Activated T-helper 1 cell treated with Interleukin-2 at 50 U/mL for 16 hours (primary cell): ENCODE measurements around the gene CATSPERZ.

ENCODE experiments used
- DNase-seq: peaks from one replicate; pipeline ENCODE4 v3.0.0-alpha.2; 2020; ENCODE audit warnings: low read depth

Gene CATSPERZ

GRCh38 chr11:64264371-64264852 lies 35.7 kb upstream of the CATSPERZ start:
- no peak for DNase-seq

DNA sequence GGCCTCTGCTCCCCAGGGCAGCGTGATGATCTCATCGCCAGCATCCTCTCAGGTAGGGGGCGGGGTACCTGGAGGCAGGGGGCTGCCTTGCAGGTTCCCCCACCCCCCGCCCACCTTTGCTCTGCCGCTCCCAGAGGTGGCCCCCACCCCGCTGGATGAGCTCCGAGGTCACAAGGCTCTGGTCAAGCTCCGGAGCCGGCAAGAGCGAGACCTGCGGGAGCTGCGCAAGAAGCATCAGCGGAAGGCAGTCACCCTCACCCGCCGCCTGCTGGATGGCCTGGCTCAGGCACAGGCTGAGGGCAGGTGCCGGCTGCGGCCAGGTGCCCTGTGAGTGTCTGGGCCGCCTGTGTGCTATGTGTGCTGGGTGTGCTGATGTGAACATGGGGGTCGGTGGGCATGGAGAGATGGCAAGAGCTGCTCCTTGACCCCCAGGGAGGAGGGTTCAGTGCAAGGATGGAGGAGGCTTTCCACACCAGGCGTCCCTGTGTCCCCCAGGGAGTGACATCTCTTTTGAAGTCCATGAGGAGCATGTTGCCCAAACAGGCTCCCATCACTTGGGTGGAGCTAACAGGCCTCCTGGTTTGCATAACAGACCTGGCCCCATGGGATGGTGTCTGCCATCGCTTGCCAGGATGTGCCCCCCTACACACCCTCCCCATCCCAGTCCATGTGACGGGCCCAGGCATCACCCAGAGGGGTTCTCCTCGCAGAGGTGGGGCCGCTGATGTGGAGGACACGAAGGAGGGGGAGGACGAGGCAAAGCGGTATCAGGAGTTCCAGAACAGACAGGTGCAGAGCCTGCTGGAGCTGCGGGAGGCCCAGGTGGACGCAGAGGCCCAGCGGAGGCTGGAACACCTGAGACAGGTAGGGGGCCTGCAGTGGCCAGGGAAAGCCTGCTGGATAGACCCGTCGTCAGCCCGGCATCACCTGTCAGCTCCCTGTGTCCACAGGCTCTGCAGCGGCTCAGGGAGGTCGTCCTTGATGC lies 34.7 kb upstream of the CATSPERZ start:
- no peak for DNase-seq

DNA sequence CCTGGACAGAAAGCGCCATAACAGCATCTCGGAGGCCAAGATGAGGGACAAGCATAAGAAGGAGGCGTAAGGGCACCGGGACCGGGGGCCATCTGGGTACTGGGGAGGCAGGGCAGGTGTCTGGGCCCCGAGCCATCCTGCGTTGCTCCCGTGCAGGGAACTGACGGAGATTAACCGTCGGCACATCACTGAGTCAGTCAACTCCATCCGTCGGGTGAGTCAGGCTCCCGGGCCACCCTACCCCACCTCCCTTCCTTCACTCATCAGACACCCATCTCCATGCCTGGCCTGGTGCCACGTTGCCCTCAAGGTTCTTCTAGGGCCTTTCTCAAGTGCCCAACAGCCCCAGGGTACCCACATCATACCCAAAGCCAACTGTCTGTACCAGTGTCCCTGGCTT lies 33.8 kb upstream of the CATSPERZ start:
- no peak for DNase-seq

GRCh38 chr11:64267207-64267945 lies 32.8 kb upstream of the CATSPERZ start:
- DNase-seq = no peak

DNA sequence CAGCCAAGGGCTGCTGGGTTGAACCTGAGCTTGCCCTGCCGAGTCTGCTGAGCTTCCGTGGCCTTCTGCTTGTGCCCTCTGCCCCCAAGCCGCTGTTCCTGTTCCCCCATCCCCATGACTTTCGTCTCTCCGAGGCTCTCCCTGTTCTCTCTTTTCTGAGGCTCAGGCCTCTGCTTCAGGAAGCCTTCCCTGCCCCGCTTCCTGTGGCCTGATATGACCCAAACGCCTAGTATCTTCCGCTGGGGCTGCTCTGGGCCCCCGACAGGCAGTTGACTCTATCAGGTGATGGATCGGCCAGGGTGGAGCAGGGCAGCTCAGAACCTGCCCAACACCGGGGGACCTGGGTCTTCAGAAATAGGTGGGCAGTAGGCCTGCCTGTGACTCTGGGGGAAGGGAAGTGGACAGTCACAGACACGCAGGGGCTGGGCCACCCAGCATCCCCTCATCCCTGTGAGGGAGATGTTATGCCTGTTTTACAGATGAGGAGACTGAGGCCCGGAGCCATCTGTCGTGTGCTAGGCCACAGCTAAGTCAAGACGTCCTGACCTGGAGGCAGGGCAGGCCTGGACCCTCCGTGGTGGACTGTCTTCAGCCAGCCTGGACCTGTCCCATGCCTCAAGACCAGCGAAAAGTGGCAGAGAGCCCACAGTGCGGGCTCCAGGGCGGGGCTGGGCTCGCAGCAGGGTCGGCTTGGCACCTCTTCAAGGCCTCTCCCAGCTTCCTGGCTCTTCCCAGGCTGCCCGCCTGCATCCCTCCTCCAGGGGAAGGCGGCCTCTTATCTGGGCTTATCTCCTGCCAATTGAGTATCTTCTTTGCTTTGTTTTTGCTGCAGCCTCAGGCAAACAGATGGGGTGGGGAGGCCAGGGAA lies 31.9 kb upstream of the CATSPERZ start:
- no peak for DNase-seq

GRCh38 chr11:64268893-64269539 lies 31.1 kb upstream of the CATSPERZ start:
- no peak for DNase-seq

DNA sequence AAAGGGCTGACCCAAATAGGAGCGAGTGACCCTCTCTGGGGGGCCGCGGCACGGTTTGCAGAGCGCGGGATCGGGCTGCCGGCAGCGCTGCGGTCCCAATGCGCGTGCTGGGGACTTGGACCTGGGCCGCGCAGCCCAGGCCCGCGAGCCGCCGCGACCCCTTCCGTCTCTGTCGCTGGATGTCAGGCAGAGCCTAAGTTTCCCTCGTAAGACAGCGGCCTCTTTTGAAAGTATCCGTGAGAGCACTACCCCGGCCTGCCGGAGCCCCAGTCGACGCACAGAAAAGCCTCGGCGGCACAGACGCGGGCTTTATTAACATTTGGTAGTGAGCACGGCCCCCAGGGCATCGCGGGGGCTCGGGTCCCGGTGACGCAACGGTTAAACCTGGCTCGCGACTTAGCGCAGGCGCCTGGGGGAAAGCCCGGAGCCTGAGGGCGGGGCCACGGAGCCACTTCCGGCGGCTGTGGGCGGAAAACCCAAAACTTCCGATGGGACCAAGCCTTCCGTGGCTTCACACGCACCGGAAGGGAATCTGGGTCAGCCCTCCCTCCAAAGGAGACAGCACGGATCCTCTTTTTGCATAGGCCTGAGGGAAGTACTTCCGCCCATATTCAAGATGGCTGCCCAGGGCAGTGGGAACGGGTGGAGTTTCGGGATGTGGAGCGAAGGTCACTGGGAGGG lies 30.5 kb upstream of the CATSPERZ start:
- peak; percentile 96 for DNase-seq

GRCh38 chr11:64275031-64275800 lies 24.9 kb upstream of the CATSPERZ start:
- DNase-seq = no peak

GRCh38 chr11:64275841-64276240 lies 24.3 kb upstream of the CATSPERZ start:
- no peak for DNase-seq

GRCh38 chr11:64276653-64277431 lies 23.3 kb upstream of the CATSPERZ start:
- DNase-seq = no peak

DNA sequence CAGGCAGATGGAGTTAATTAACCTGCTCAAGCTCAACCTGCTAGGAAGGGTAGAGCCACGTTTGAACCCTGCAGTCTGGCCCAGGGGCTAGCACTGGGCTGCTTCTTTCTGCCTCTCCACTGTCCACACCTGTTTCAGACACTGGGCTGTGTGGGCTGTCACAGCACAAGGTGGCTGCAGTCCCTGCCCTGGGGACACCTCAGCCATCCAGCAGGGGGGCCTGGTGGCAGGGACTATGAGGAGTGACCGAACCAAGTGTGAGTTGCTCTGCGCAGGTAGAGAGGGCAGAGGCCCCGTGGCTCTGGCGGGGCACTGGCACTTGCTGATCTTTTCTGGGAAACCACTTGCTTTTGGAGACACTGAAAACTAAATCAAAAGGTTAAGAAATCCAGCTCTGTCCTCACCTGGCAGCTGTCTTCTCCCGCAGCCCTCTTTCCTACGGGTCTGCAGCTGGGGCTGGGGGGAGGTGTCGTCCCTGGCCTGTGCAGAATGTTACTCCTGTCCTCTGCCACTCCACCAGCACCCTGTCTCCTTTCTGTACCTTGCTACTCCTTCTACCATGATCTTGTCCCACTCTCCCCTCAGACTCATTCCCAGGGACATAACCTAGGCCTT lies 21.5 kb upstream of the CATSPERZ start:
- DNase-seq = no peak

- no peak for DNase-seq
Measured at GRCh38 chr11:64281957-64282770, 18.0 kb upstream of the CATSPERZ start.

DNA sequence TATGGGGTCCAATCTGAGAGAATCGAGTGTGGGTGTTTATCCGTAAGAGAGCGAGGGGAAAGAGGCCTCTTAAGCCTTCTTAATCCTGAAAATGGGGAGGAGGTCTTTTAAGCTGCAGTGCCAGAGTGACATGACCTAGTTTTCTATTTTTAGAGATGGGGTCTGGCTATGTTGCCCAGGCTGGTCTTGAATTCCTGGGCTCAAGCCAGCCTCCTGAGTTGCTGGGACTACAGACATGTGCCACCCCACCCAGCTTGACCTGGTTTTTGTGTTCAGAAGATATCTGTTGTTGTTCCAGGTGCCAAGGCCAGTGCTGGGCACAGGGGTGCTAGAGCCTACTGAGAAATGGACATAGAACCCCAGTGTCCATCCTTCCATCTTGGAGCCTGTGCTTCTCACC lies 17.1 kb upstream of the CATSPERZ start:
- no peak for DNase-seq

- peak; percentile 88 for DNase-seq
Measured at GRCh38 chr11:64284048-64284961, 15.9 kb upstream of the CATSPERZ start, which contains the start of gene BAD. Gene BAD (minus strand): TSS chr11:64284665. CDS start chr11:64284368, 297 bp downstream.

DNA sequence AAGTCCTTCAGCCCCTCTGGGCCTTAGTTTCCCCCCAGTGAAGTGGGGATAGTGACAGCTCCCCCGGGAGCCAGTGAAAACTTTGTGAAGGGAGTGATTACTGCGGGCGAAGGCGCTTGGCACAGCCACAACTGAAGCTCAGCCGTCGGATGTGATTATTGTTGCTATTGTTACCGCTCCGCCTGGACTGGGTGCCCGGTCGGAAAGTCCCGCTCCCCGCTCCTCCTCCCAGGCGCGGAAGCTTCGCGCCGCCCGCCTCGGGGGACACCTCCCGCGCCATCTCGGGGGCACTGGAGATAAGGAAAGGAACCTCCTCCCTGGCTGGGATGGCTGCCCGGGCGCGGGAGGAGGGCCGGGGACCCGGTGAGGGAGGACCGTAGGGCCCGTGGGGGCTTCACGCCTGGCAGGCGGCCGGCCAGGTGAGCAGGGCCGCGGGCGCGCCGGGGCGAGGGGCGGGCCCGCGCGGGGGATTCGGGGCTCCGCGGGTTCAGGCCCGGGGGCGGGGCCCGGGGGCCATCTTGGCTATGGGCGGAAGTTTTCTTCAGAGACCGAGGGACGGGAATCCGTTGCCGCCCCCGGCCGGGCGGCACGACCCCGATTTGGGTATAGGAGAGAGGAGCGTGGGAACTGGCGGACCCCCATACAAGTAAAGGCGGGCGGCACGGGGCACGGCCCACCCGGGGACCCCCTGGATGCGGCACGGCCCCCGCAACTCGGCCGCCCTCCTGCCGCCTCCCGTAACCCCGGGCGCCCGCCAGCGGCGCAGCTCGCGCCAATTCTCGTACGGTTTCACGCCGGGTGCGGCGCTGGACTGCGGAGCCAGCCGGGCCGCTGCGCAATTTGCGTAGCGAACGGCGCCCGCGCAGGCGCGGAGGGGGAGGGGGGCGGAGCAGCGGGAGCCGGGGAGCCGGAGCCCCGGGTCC lies 14.9 kb upstream of the CATSPERZ start, which contains the start of gene GPR137:
Gene GPR137 (plus strand): TSS at position 887 of the 923 bp plus-strand sequence. CDS start 677 bp downstream, outside the sequence.
- peak; percentile 89 for DNase-seq
